Bronchus fibroblast of lung (primary cell): ENCODE data around the gene PTPRU. TPM values are rescaled to one million over a fixed set of nuclear protein-coding genes. Genes with fewer than 3 reads are reported as not detected.

Source experiments
- total RNA-seq: library from RNA; depleted of rRNA; stranded (reverse); fragments of >200 nt; gene quantifications from 2 replicates; pipeline ENCODE4 v1.2.3, GENCODE V29; 2015

The PTPRU gene
- total RNA-seq, result 18.8 and 29.1 TPM in 2 replicates

GRCh38 chr1:29235955-29236711 lies at the start of gene PTPRU:
TSS of gene PTPRU (plus strand) at chr1:29236522. CDS start at chr1:29236645, 123 bp downstream.

GRCh38 chr1:29230553-29231378 lies 5.6 kb upstream of the PTPRU start, which contains the start of gene MECR:
TSS of gene MECR (minus strand) at chr1:29230934. CDS start at chr1:29230906, 28 bp downstream.

Other genes starting within 250 kb of the PTPRU start
- 17.1 and 19.7 TPM in 2 replicates for gene TMEM200B, start 112.6 kb upstream of the PTPRU start, total RNA-seq
- gene SRSF4, start 54.6 kb upstream of the PTPRU start, total RNA-seq, result 29.9 and 33.0 TPM in 2 replicates
- gene MECR, start 5.6 kb upstream of the PTPRU start, total RNA-seq, result 38.4 and 39.0 TPM in 2 replicates